AG04450 (cell line): ENCODE results near the gene TFAP2E. TPM values are rescaled to one million over a fixed set of nuclear protein-coding genes. Genes with fewer than 3 reads are reported as not detected.

Experiments used
- CTCF ChIA-PET: fragments of 300-600, 350-600 bp; formaldehyde crosslinking; extraction: SDS; loops from one replicate; lab custom pipeline; 2022; ENCODE audit warnings: antibody characterized with exemption, inconsistent platforms; lab: Charles Lee
- POLR2A ChIA-PET: fragments of 350-600 bp; formaldehyde crosslinking; extraction: SDS; loops from one replicate; lab custom pipeline; 2021; ENCODE audit warnings: antibody characterized with exemption, inconsistent platforms; lab: Yijun Ruan, JAX
- DNase-seq: peaks from one replicate; pipeline ENCODE4 v3.0.0-alpha.2; 2011; ENCODE audit warnings: low read depth, low spot score
- H3K27ac ChIP-seq: one replicate; pipeline ENCODE4 v1.5.1; 2012; ENCODE audit warnings: low read depth, low read length, control low read depth
- H3K27me3 ChIP-seq: one replicate; pipeline ENCODE4 v1.6.0; 2012; ENCODE audit warnings: low read length; ENCODE audit not compliant: control insufficient read depth, insufficient read depth
- H3K4me3 ChIP-seq: 2 replicates; pipeline ENCODE4 v1.5.1; 2011; ENCODE audit warnings: mild to moderate bottlenecking, low read depth, low read length, control low read depth
- H3K9me3 ChIP-seq: 2 replicates; pipeline ENCODE4 v1.5.1; 2012; ENCODE audit warnings: low read length; ENCODE audit not compliant: control insufficient read depth, insufficient read depth
- polyA plus RNA-seq: library from polyadenylated mRNA; depleted of rRNA; stranded (reverse); fragments of >200 nt; gene quantifications from 2 replicates; pipeline ENCODE4 v1.2.3, GENCODE V29; 2011
- TF ChIP-seq, protein P1 (sequence below): IDR thresholded peaks from 2 replicates; pipeline ENCODE4 v1.5.1; 2011; ENCODE audit warnings: low read depth, low read length, control low read depth, inconsistent platforms

The TFAP2E gene
- polyA plus RNA-seq, 1 experiment: 0.05 TPM

DNA sequence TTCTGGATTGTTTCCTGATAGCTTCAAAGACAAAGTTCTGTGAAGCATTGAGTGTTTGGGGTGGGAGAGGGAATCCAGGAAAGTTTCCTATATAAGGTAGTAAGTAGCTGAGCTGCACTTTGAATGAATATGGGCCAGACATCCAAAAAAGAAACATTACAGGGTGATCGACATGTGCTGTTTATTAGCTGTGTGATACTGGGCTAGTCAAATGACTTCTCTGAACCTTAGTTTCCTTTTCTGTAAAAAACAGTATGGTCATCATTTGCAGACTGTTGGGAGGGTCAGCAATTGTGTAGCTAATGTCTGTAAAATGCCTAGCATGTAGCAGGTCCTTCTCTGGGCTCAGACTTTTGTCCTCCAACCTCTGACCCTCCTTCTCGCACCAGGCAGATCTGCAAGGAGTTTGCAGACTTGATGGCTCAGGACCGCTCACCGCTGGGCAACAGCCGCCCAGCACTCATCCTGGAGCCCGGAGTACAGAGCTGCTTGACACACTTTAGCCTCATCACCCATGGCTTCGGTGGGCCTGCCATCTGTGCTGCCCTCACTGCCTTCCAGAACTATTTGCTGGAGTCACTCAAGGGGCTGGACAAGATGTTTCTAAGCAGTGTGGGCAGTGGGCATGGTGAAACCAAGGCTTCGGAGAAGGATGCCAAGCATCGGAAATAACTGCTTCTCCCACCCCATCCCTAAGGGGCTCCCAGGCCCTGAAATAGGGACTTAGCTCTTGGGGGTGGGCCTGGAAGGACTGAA lies 21.1 kb downstream of the TFAP2E start:
- Histone ChIP-seq H3K27ac (no peak overlapping the region), H3K4me3 (no peak overlapping the region), H3K27me3 (no peaks in the 10 kb centered on the region), H3K9me3 (no peaks in the 10 kb centered on the region)
- ChIA-PET POLR2A (no interaction called here), CTCF (interaction anchor here (0.6 to 1.4 kb wide), 4 partner anchors 21 to 133 kb away, joined by 4 to 6 read pairs (median 5); partner anchors contain the start of gene TFAP2E)
- no peak for DNase-seq
- TF ChIP-seq, protein P1, sequence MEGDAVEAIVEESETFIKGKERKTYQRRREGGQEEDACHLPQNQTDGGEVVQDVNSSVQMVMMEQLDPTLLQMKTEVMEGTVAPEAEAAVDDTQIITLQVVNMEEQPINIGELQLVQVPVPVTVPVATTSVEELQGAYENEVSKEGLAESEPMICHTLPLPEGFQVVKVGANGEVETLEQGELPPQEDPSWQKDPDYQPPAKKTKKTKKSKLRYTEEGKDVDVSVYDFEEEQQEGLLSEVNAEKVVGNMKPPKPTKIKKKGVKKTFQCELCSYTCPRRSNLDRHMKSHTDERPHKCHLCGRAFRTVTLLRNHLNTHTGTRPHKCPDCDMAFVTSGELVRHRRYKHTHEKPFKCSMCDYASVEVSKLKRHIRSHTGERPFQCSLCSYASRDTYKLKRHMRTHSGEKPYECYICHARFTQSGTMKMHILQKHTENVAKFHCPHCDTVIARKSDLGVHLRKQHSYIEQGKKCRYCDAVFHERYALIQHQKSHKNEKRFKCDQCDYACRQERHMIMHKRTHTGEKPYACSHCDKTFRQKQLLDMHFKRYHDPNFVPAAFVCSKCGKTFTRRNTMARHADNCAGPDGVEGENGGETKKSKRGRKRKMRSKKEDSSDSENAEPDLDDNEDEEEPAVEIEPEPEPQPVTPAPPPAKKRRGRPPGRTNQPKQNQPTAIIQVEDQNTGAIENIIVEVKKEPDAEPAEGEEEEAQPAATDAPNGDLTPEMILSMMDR: no peak

DNA sequence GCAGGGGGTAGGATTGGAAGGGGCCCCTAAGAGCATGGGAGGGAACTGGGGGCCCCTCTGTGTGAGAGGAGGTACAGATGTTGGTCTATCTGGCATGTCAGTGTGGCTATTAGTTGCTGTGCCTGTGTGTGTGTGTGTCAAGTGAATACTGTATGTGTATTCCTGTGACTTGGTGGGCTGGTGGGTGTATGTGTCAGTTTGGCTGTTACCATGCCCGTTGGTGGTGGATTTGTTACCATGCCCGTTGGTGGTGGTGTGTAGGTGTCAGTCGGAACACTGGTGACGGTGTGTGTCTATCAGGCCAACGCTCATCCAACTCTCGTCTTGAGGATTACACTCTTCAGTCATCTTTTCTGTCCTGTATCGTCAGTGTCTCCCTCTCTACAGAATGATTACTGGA lies 22.6 kb downstream of the TFAP2E start:
- H3K27me3 ChIP-seq: no peaks in the 10 kb centered on the region
- TF ChIP-seq, protein P1: no peak
- CTCF ChIA-PET: no interaction called here
- POLR2A ChIA-PET: no interaction called here
- no peak for DNase-seq
- no peak overlapping the region for H3K4me3 ChIP-seq
- no peak overlapping the region for H3K27ac ChIP-seq
- no peaks in the 10 kb centered on the region for H3K9me3 ChIP-seq

DNA sequence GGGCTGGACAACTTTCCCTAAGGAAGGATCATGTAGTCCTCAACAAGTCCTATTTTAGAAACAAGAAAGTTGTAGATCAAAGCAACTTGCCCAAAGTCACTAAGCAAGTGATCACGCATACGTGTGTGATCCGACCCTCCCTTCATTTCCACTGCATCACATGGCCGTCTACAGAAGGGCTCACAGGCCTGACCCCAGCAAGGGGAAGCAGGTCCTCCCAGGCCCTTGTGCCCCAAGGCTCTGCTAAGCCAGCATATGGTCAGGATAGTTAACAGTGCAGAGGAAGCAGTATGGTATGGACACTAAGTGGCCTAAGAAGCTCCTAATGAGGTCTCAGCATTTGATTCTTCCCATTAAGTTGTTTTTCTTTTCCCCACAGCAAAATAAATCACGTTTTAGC lies 24.8 kb downstream of the TFAP2E start:
- TF ChIP-seq, protein P1: no peak
- ChIA-PET CTCF (no interaction called here), POLR2A (interaction anchor here (0.6 to 0.7 kb wide), 2 partner anchors 54 to 147 kb away, joined by 3 read pairs; no protein-coding TSS in a partner anchor)
- no peak for DNase-seq
- Histone ChIP-seq H3K27me3 (no peaks in the 10 kb centered on the region), H3K27ac (no peak overlapping the region), H3K9me3 (no peaks in the 10 kb centered on the region), H3K4me3 (no peak overlapping the region)

DNA sequence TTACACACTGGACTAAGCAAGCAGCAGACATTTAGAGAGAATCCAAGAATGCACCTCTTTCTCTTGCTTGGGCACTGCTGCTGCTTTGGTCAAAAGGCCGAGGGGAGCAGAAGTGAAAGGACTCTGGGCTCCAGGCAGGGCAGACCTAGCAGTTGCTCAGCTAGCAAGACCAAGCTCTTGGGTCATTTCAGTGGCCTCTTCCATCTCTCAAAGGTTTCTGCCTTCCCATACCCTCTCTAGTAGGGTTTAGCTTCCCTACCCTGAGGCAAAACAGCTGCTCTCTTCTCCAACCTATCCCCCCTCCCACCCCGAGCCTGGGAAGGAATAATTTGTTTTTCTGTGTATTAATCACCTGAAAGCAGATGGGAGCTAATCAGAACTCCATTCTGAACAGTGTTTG lies 25.8 kb downstream of the TFAP2E start:
- Histone ChIP-seq H3K4me3 (no peak overlapping the region), H3K27ac (no peak overlapping the region), H3K27me3 (no peaks in the 10 kb centered on the region), H3K9me3 (no peaks in the 10 kb centered on the region)
- no peak for DNase-seq
- TF ChIP-seq, protein P1: no peak
- POLR2A ChIA-PET: no interaction called here
- CTCF ChIA-PET: interaction anchor here (0.6 kb wide), 1 partner anchor 32 kb away, joined by 5 read pairs; no protein-coding TSS in a partner anchor

DNA sequence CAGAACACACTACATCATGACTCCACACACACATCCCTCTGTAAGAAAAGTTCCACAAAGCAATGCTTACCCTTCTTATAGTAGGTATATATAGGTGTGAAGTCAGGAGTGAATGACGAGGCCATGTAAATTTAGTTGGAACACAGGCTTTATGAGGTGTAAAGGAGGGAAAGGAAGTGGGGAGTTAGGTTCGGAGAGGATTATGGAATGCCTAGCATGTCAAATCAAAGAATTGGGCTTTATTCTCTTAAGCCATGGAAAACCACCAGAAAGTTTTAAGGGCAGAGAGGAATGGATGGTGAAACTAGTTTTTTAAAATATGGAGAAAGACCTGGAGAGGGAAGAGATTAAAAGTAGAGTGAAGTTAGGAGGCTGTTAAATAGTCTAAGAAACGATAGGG lies 26.3 kb downstream of the TFAP2E start:
- ChIA-PET POLR2A (no interaction called here), CTCF (interaction anchor here (0.6 kb wide), 1 partner anchor 33 kb away, joined by 5 read pairs; no protein-coding TSS in a partner anchor)
- Histone ChIP-seq H3K27me3 (no peaks in the 10 kb centered on the region), H3K4me3 (no peak overlapping the region), H3K27ac (no peak overlapping the region), H3K9me3 (no peaks in the 10 kb centered on the region)
- no peak for DNase-seq
- TF ChIP-seq, protein P1: no peak
